Measurements from ENCODE around the gene PCYT2.
"Not testable (repeated sequence)": the region's sequence is repeated elsewhere in the genome, so short reads cannot be mapped to it uniquely, and the experiment has no call there.

The PCYT2 gene

GRCh38 chr17:81927152-81927652 is 16.0 kb upstream of the PCYT2 start:
- peak; percentile 65 for DNase-seq

DNA sequence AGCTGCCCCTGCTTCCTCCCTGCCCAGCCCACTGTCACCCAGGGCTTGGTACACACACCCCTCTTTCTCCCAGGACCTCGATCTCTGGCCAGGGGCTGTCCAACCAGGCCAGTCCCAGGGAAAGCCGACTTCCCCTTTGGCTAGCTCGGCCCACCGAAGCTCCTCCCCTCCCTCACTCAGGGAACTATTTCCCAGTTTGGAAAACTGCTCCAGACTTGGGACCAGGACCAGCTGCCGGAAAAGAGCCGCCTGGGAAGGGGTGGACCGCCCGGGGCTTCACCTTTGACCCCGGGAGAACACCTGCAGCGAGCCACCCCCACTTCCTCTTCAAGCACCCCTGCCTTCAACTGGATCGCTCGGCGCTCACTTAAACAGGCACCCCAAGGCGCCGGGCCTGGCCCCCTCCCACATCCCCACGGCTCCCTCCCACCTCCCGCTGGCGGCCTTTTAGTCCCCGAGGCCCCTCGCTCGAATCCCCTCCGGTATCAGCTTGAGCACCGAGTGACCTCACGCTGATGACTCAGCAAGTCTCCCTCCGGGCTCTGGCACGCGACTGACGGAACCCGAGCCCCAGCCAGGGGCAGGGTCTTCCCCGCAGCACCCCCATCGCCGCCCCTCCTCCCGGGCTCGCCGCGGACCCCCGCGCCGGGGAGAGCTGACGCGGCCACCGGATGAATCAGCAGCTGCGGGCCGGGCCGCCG is 15.4 kb upstream of the PCYT2 start:
- DNase-seq: peak; percentile 74

- DNase-seq: peak; percentile 46
Observed at GRCh38 chr17:81925860-81926450, 14.8 kb upstream of the PCYT2 start.

DNA sequence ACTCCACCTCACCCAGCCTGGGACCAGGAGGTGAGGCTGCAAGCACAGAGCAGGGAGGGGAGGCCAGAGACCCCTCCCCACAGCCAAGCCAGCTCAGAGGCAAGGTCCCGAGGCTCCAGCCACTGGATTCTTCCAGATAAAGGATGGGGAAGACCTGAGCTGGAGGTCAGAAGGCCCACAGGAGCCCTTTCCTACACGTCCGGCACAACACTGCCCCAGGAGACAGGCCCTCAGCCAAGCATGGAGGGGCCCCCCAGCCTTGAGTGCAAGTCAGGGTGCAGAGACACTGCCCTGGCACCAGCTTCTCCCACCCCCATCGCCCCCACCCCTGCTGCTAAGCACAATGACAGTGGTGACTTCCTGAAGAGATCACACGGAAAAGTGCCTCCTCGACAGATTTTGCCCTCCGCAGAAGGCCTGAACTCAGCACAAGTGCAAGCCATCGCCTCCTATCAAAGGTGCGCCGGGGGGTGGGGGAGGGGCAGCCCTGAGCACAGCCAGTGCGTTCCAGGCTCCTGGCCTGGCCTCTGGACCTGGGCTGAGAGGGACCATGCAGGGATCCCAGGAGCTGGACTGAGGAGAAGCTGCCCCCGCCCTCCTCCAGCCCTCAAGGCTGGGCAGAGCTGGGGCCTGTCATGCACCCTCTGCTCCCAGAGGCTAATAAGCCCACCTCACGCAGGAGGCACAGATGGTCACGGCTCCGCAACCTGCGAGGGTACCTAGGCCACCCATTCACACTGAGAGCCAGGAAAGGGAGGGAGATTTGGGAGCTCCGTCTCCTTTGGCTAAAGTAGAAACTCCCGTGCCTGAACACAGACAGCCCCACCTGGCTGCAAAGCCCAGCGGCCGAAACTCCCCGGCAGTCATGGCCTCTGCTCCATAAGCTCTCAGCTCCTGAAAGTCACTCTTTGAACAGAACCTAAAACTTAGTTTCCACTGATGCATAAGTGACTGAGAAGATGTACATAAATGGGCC is 13.6 kb upstream of the PCYT2 start:
- DNase-seq: no peak

DNA sequence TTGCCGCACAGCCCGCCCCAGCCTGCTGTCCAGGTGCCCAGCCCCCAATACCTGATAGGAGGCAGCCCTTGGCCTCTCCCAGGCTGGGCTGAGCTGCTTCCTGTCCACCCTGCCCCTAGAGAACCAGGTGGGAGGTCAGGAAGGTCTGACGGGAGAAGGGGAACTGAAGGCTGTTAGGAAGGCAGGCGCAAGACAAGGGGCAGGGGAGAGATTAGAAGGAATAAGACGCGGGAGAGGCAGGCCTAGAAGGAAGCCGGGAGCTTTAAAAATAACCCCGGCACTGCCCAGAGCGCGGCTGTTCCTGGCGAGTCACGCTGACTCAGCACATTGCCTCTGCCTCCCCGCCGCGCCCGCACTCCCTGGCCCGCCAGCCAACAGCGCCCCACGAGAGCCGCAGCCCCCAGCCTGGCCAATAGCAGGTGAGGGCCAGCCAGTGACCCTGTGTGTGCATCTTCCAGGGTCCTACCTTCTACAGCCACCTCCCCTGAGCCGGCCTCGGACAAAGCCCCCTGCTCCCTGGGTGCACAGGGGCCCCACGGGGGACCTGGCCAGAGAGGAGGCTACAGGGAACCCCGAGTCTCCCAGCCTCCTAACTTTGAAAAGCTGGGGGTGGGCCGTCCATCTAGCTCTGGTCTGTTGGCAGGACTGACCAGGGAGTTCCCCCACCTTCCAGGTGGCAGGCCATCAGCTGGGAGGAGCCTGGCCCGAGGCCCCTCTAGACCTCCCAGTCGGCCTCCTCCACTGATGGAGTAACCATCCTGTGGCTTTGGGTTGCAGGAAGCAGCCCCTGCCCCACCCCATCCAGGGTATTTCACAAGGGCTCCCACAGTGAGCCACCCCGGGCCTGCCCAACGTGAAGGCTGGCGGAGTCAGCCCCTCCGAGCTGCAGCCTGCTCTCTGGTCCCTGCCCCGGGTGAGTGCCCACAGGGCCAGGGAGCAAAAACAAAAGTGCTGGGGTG is 12.4 kb upstream of the PCYT2 start:
- peak; percentile 68 for DNase-seq

DNA sequence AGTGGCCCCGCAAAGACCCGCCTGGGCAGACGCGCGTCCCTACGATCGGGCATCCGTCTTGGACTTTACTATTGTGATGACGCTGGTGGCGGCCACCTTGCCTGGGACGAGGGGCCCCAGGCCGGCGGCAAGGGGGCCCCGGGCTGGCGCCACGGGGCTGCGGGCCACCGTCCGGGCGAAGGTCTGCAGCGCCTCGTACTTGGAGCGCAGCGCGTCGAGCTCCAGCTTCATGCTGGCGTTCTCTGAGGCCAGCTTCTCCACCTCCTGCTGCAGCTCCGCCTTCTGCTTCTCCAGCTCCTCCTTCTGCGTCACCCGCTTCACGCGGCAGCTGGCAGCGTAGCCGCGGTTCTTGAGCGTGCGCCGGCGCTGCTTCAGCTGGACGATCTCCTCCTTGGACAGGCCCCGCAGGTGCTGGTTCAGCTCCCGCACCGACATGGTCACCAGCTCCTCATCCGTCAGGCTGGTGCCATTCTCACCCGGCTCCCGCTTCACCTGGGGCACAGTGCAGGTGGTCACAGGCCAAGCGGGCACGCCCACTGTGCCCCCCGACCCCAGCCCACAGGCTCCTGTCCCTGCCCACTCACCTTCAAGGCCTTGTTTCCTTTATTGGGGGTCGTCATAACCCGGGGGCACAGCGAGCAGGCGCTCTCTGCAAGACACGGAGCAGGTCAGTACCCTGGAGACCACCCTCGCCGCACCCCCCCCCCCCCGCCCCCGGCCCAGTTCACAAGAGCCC is 11.5 kb upstream of the PCYT2 start:
- DNase-seq: no peak

GRCh38 chr17:81921996-81922565 is 10.9 kb upstream of the PCYT2 start:
- DNase-seq: no peak

- DNase-seq: no peak
Observed at GRCh38 chr17:81921537-81921862, 10.3 kb upstream of the PCYT2 start.

GRCh38 chr17:81920612-81921536 is 9.7 kb upstream of the PCYT2 start:
- no peak for DNase-seq

GRCh38 chr17:81918832-81919545 is 7.8 kb upstream of the PCYT2 start:
- no peak for DNase-seq

GRCh38 chr17:81918333-81918669 is 7.1 kb upstream of the PCYT2 start:
- DNase-seq: not testable (repeated sequence)

- DNase-seq: peak; percentile 89
Observed at GRCh38 chr17:81917565-81918332, 6.5 kb upstream of the PCYT2 start, which contains the start of gene SIRT7. SIRT7 (minus strand) TSS chr17:81918176; CDS start chr17:81918131, 45 bp downstream.

DNA sequence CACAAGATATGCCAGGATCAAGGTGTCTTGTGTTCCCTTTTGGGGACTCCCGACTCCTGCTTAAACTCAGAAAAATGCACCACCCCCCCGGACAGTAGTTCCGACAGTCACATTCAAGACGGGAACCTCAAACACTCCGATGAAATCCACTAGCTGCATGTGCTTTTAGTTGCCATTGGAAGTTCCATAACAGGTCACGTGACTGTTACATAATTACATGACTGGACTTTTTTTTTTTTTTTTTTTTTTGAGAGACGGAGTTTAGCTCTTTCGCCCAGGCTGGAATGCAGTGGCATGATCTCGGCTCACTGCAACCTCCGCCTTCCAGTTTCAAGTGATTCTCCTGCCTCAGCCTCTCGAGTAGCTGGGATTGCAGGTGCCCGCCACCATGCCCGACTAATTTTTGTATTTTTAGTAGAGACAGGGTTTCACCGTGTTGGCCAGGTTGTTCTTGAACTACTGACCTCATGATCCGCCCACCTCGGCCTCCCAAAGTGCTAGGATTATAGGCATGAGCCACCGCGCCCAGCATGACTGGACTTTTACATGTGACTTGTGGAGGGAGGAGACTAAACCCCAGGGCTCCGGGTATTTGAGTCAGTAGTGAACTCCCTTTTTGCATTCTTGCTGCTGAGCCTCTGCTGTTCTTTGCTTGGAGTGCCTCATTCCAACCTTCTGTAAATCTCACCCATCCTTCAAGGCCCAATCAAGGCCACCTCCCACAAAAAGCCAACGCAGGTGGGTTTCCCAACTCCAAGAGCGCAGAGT is 5.2 kb upstream of the PCYT2 start:
- DNase-seq: no peak

DNA sequence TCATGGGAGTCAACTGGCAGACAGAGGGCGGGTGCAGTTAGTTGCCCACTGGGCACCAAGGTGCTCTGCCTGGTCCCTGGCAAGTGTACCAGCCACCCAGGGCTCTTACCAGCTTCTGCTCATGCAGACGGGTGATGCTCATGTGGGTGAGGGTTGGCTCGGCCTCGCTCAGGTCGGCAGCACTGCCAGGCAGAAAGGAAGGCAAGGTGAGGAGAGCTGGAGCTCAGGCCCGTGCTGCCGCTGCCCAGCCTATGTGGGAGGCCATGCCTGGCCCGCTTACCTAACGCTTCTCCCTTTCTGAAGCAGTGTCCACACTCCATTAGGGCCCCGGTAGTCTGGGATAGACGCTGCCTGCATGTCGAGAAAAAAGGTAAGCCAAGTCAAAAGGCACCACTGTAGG is 4.1 kb upstream of the PCYT2 start:
- DNase-seq: no peak

- no peak for DNase-seq
Observed at GRCh38 chr17:81914103-81914850, 3.1 kb upstream of the PCYT2 start.

DNA sequence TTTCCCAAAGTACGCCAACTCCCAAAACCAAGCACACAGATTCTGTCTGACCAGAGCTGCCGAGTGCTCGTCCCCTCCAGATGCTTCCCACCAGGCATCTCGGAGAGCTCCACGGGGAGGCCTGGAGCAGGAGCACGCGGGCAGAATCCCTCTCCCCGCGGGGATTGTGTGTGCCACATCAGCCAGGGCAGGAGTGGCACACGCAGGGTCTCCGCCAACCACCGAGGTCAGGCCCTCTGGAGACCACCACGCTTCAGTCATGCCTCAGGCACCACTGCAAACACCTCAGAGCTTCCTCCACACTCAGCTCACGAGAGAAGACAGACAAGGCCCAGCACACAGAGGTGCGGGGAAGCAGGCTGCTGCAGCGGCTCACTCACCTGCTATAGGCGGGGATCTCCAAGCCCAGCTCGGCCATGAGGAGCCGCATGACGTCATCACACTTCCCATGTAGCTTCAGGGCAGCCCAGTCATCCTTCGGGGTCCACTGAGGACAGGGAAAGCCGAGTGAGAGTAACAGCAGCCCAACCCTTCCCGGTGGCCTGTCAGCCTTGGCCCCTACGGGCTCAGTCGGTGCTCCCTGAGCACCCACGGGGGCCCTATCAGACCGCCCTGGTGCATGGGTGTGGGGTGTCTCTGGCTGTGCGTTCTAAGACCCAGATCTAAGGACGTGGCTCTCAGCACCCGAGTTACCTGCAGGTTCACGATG is 2.3 kb upstream of the PCYT2 start:
- no peak for DNase-seq

Measured in left hindlimb (tissue), 1 donor.